ENCODE measurements around the gene SPP2. TPM values are rescaled to one million over a fixed set of nuclear protein-coding genes. Genes with fewer than 3 reads are reported as not detected.

SPP2 gene
- total RNA-seq, 4 donors from 2014 or later = 0.60 TPM; not detected in 3

DNA sequence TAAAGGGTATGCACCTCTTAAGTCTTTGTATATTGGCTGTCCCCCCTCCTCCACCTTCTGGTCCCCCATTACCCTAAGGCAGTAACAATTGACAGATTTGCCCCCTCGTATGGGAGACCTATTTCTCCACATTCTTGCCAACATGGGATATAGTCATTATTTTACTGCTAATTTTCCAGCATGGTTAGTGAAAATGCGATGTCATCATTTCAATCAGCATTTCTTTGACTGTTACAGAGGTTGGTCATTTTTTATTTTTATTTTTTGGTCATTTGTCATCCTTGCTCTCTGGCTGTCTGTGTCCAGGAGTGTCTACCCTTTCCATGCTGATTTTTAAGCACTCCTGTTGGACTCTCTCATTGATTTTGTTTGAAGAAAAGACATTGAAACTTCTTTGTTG, 45.4 kb upstream of the SPP2 start:
- no peaks in the 10 kb centered on the region for H3K4me1 ChIP-seq
- H3K9me3 ChIP-seq = no peaks in the 10 kb centered on the region
- DNase-seq (no peak), ATAC-seq (no peak)
- intact Hi-C loops (cut with DNase I; ENCODE audit: low total_unique reads) = no loop called here
- H3K36me3 ChIP-seq = no peaks in the 10 kb centered on the region
- no peak for TF ChIP-seq POLR2A (IDR thresholded peaks at IDR 0.05)
- TF ChIP-seq, protein P1, sequence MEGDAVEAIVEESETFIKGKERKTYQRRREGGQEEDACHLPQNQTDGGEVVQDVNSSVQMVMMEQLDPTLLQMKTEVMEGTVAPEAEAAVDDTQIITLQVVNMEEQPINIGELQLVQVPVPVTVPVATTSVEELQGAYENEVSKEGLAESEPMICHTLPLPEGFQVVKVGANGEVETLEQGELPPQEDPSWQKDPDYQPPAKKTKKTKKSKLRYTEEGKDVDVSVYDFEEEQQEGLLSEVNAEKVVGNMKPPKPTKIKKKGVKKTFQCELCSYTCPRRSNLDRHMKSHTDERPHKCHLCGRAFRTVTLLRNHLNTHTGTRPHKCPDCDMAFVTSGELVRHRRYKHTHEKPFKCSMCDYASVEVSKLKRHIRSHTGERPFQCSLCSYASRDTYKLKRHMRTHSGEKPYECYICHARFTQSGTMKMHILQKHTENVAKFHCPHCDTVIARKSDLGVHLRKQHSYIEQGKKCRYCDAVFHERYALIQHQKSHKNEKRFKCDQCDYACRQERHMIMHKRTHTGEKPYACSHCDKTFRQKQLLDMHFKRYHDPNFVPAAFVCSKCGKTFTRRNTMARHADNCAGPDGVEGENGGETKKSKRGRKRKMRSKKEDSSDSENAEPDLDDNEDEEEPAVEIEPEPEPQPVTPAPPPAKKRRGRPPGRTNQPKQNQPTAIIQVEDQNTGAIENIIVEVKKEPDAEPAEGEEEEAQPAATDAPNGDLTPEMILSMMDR (IDR thresholded peaks at IDR 0.05 in 4 of 5, conservative IDR thresholded peaks at IDR 0.05 in 1 of 5) = no peak
- H3K4me3 ChIP-seq = no peak overlapping the region
- in situ Hi-C loops (cut with MboI; ENCODE audit: low sequenced_read_pairs in 4 of 4) = no loop called here
- H3K27ac ChIP-seq = no peak overlapping the region
- no peaks in the 10 kb centered on the region for H3K27me3 ChIP-seq

DNA sequence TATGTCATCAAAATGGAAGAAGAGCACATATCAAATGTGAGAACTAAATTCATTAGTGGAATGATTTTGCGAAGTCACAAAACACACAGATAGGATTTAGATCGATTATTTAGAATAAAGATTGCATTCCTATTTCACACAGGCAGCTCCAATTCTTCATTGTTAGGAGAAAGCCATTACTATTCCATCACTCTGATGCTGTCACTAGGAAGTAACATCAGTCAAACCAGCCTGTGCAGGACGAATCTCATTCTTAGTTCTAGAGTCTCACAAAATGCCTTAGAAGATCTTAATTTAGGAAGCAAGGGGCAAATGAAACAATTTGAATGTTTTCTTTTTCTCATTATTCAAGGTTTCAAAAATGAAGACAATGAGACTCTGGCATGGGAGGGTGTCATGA, 44.0 kb upstream of the SPP2 start:
- Histone ChIP-seq H3K9me3 (no peaks in the 10 kb centered on the region), H3K4me1 (no peaks in the 10 kb centered on the region), H3K27me3 (no peaks in the 10 kb centered on the region), H3K36me3 (no peaks in the 10 kb centered on the region), H3K4me3 (no peak overlapping the region), H3K27ac (no peak overlapping the region)
- no peak for ATAC-seq
- intact Hi-C loops (cut with DNase I; ENCODE audit: low total_unique reads) (no loop called here), in situ Hi-C loops (cut with MboI; ENCODE audit: low sequenced_read_pairs in 4 of 4) (no loop called here)
- TF ChIP-seq POLR2A (IDR thresholded peaks at IDR 0.05) = no peak
- TF ChIP-seq, protein P1 (IDR thresholded peaks at IDR 0.05 in 4 of 5, conservative IDR thresholded peaks at IDR 0.05 in 1 of 5) = no peak
- no peak for DNase-seq

DNA sequence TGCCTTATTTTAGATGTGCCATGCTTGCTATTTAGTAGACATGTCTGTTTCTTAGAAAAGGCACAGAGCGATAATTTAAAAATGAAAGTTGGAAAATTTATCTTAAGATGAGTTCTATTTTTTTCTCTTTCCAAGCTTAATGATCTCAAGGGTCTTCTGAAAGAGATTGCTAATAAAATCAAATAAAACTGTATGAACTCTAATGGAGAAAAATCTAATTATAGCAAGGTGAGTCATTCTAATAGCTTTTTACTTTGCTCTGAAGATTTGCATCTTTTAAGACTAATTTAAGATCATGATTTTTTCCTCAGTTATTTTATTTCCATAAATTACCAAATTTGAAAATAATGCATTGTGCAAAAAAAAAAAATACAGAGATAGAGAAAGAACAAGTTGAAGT, 36.1 kb upstream of the SPP2 start:
- ATAC-seq (no peak), DNase-seq (no peak)
- Histone ChIP-seq H3K9me3 (no peaks in the 10 kb centered on the region), H3K4me3 (no peak overlapping the region), H3K4me1 (no peaks in the 10 kb centered on the region), H3K36me3 (no peaks in the 10 kb centered on the region), H3K27ac (no peak overlapping the region), H3K27me3 (no peaks in the 10 kb centered on the region)
- TF ChIP-seq, protein P1 (IDR thresholded peaks at IDR 0.05 in 4 of 5, conservative IDR thresholded peaks at IDR 0.05 in 1 of 5) = no peak
- no peak for TF ChIP-seq POLR2A (IDR thresholded peaks at IDR 0.05)
- intact Hi-C loops (cut with DNase I; ENCODE audit: low total_unique reads) = no loop called here
- in situ Hi-C loops (cut with MboI; ENCODE audit: low sequenced_read_pairs in 4 of 4) = no loop called here

DNA sequence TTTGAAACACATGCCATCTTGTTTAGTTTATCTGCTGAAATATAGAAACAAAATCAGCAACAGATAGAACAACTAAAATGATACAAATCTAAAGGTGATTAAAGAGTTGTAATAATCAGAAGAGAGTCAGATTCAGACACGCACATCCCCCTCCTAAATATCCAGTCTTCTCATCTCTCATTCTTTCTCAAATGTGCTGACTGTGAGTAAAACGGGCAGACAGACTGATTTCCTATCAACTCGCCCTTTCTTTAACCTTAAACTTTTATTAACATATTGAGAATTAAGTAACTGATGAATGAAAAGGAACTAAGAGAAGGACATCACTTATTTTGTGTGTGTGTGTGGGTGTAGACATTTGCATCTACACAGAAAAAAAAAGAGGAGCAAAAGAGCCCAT, 34.6 kb upstream of the SPP2 start:
- H3K36me3 ChIP-seq = no peaks in the 10 kb centered on the region
- intact Hi-C loops (cut with DNase I; ENCODE audit: low total_unique reads) = no loop called here
- H3K27me3 ChIP-seq = no peaks in the 10 kb centered on the region
- no peaks in the 10 kb centered on the region for H3K4me1 ChIP-seq
- no peak overlapping the region for H3K4me3 ChIP-seq
- H3K27ac ChIP-seq = no peak overlapping the region
- no peak for DNase-seq
- in situ Hi-C loops (cut with MboI; ENCODE audit: low sequenced_read_pairs in 4 of 4) = no loop called here
- H3K9me3 ChIP-seq = no peaks in the 10 kb centered on the region
- TF ChIP-seq, protein P1 (IDR thresholded peaks at IDR 0.05 in 4 of 5, conservative IDR thresholded peaks at IDR 0.05 in 1 of 5) = no peak
- no peak for TF ChIP-seq POLR2A (IDR thresholded peaks at IDR 0.05)
- no peak for ATAC-seq

DNA sequence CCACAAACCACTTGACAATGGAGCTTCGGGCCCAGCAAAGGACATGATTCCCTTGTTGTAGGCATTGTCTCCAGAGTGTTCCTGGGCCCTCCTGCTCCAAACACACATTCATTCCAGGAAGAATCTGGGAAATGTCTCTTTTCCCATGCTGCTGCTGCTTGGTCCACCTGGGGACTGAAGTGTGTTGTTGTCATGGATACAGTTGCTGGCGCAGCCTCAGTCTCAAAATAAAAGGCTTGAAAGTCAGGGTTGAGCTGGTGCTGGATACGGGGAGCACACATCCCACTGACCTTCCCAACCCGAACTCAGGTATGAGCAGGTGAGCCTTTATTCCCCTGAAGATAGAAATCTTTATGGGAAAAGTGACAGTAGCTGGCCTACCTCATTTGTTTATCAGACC, 30.6 kb upstream of the SPP2 start:
- H3K36me3 ChIP-seq = no peaks in the 10 kb centered on the region
- no peak overlapping the region for H3K4me3 ChIP-seq
- ATAC-seq (no peak), DNase-seq (no peak)
- no peaks in the 10 kb centered on the region for H3K4me1 ChIP-seq
- no peaks in the 10 kb centered on the region for H3K27me3 ChIP-seq
- no peak for TF ChIP-seq POLR2A (IDR thresholded peaks at IDR 0.05)
- TF ChIP-seq, protein P1 (IDR thresholded peaks at IDR 0.05 in 4 of 5, conservative IDR thresholded peaks at IDR 0.05 in 1 of 5) = no peak
- no peak overlapping the region for H3K27ac ChIP-seq
- in situ Hi-C loops (cut with MboI; ENCODE audit: low sequenced_read_pairs in 4 of 4) = no loop called here
- intact Hi-C loops (cut with DNase I; ENCODE audit: low total_unique reads) = no loop called here
- no peaks in the 10 kb centered on the region for H3K9me3 ChIP-seq
